ENCODE data around the gene B3GALT5. TPM values are rescaled to one million over a fixed set of nuclear protein-coding genes. Genes with fewer than 3 reads are reported as not detected.
A peak's percentile ranks its signal among the peaks of the same experiment; 100 is the strongest.

Gene B3GALT5
- total RNA-seq, 1 donor from 2014 or later, result under 0.01 TPM

GRCh38 chr21:39602793-39603192 is 9.9 kb upstream of the B3GALT5 start:
- Histone ChIP-seq H3K27ac (ENCODE audit: low read depth, low read length) (no peak overlapping the region), H3K4me3 (ENCODE audit: low read length in 3 of 3) (no peak overlapping the region), H3K36me3 (ENCODE audit: control insufficient read depth in 3 of 3, insufficient read depth in 3 of 3, low read length in 3 of 3) (no peaks in the 10 kb centered on the region), H3K9ac (ENCODE audit: low read depth in 1 of 3, low read length in 3 of 3) (no peak overlapping the region), H3K4me1 (ENCODE audit: control insufficient read depth in 3 of 3, insufficient read depth in 3 of 3, low read length in 3 of 3) (no peaks in the 10 kb centered on the region), H3K27me3 (ENCODE audit: control insufficient read depth in 3 of 3, insufficient read depth in 3 of 3, low read length in 3 of 3) (peaks cover 0 to 7% (median 0%) of the 10 kb centered on the region in 3 donors), H3K9me3 (ENCODE audit: control insufficient read depth in 3 of 3, low read length in 3 of 3) (no peaks in the 10 kb centered on the region)

- Histone ChIP-seq H3K9ac (ENCODE audit: low read depth in 1 of 3, low read length in 3 of 3) (no peak overlapping the region), H3K27ac (ENCODE audit: low read depth, low read length) (no peak overlapping the region), H3K9me3 (ENCODE audit: control insufficient read depth in 3 of 3, low read length in 3 of 3) (no peaks in the 10 kb centered on the region), H3K4me1 (ENCODE audit: control insufficient read depth in 3 of 3, insufficient read depth in 3 of 3, low read length in 3 of 3) (no peaks in the 10 kb centered on the region), H3K36me3 (ENCODE audit: control insufficient read depth in 3 of 3, insufficient read depth in 3 of 3, low read length in 3 of 3) (no peaks in the 10 kb centered on the region), H3K4me3 (ENCODE audit: low read length in 3 of 3) (no peak overlapping the region), H3K27me3 (ENCODE audit: control insufficient read depth in 3 of 3, insufficient read depth in 3 of 3, low read length in 3 of 3) (no peaks in the 10 kb centered on the region)
These were observed 7.8 kb upstream of the B3GALT5 start for GRCh38 chr21:39604951-39605350.

- Histone ChIP-seq H3K36me3 (ENCODE audit: control insufficient read depth in 3 of 3, insufficient read depth in 3 of 3, low read length in 3 of 3) (no peaks in the 10 kb centered on the region), H3K27me3 (ENCODE audit: control insufficient read depth in 3 of 3, insufficient read depth in 3 of 3, low read length in 3 of 3) (peaks cover 24 to 29% (median 27%) of the 10 kb centered on the region in 3 donors)
These were observed 2.0 kb upstream of the B3GALT5 start for GRCh38 chr21:39610703-39611102.

GRCh38 chr21:39611551-39612190 is 1.1 kb upstream of the B3GALT5 start:
- Histone ChIP-seq H3K36me3 (ENCODE audit: control insufficient read depth in 3 of 3, insufficient read depth in 3 of 3, low read length in 3 of 3) (no peaks in the 10 kb centered on the region), H3K9me3 (ENCODE audit: control insufficient read depth in 3 of 3, low read length in 3 of 3) (no peaks in the 10 kb centered on the region), H3K4me1 (ENCODE audit: control insufficient read depth in 3 of 3, insufficient read depth in 3 of 3, low read length in 3 of 3) (peaks cover 0 to 4% (median 3%) of the 10 kb centered on the region in 3 donors), H3K27me3 (ENCODE audit: control insufficient read depth in 3 of 3, insufficient read depth in 3 of 3, low read length in 3 of 3) (peaks cover 24 to 29% (median 27%) of the 10 kb centered on the region in 3 donors), H3K27ac (ENCODE audit: low read depth, low read length) (no peak overlapping the region), H3K9ac (ENCODE audit: low read depth in 1 of 3, low read length in 3 of 3) (no peak overlapping the region), H3K4me3 (ENCODE audit: low read length in 3 of 3) (no peak overlapping the region)

More at GRCh38 chr21:39610703-39611102, 2.0 kb upstream of the B3GALT5 start:
- Histone ChIP-seq H3K9me3 (ENCODE audit: control insufficient read depth in 3 of 3, low read length in 3 of 3) (no peaks in the 10 kb centered on the region), H3K27ac (ENCODE audit: low read depth, low read length) (no peak overlapping the region), H3K9ac (ENCODE audit: low read depth in 1 of 3, low read length in 3 of 3) (no peak overlapping the region), H3K4me3 (ENCODE audit: low read length in 3 of 3) (no peak overlapping the region), H3K4me1 (ENCODE audit: control insufficient read depth in 3 of 3, insufficient read depth in 3 of 3, low read length in 3 of 3) (peaks cover 0 to 4% (median 3%) of the 10 kb centered on the region in 3 donors)

GRCh38 chr21:39613041-39613934 is 548 bp downstream of the B3GALT5 start:
- Histone ChIP-seq H3K4me1 (ENCODE audit: control insufficient read depth in 3 of 3, insufficient read depth in 3 of 3, low read length in 3 of 3) (peaks cover 0 to 4% (median 3%) of the 10 kb centered on the region in 3 donors), H3K27me3 (ENCODE audit: control insufficient read depth in 3 of 3, insufficient read depth in 3 of 3, low read length in 3 of 3) (peaks cover 24 to 29% (median 27%) of the 10 kb centered on the region in 3 donors), H3K9me3 (ENCODE audit: control insufficient read depth in 3 of 3, low read length in 3 of 3) (no peaks in the 10 kb centered on the region), H3K36me3 (ENCODE audit: control insufficient read depth in 3 of 3, insufficient read depth in 3 of 3, low read length in 3 of 3) (no peaks in the 10 kb centered on the region), H3K4me3 (ENCODE audit: low read length in 3 of 3) (peak overlapping the region in 2 of 3 donors; percentile 17 to 53), H3K27ac (ENCODE audit: low read depth, low read length) (no peak overlapping the region), H3K9ac (ENCODE audit: low read depth in 1 of 3, low read length in 3 of 3) (no peak overlapping the region)

GRCh38 chr21:39616211-39616772 is 3.6 kb downstream of the B3GALT5 start:
- no peak overlapping the region for H3K9ac ChIP-seq (ENCODE audit: low read depth in 1 of 3, low read length in 3 of 3)
- peaks cover 24 to 28% (median 27%) of the 10 kb centered on the region in 3 donors for H3K27me3 ChIP-seq (ENCODE audit: control insufficient read depth in 3 of 3, insufficient read depth in 3 of 3, low read length in 3 of 3)
- no peaks in the 10 kb centered on the region for H3K36me3 ChIP-seq (ENCODE audit: control insufficient read depth in 3 of 3, insufficient read depth in 3 of 3, low read length in 3 of 3)
- H3K9me3 ChIP-seq (ENCODE audit: control insufficient read depth in 3 of 3, low read length in 3 of 3), result no peaks in the 10 kb centered on the region
- no peak overlapping the region for H3K4me3 ChIP-seq (ENCODE audit: low read length in 3 of 3)
- H3K27ac ChIP-seq (ENCODE audit: low read depth, low read length), result no peak overlapping the region
- peaks cover 0 to 4% (median 3%) of the 10 kb centered on the region in 3 donors for H3K4me1 ChIP-seq (ENCODE audit: control insufficient read depth in 3 of 3, insufficient read depth in 3 of 3, low read length in 3 of 3)

- H3K4me3 ChIP-seq (ENCODE audit: low read length in 3 of 3), result no peak overlapping the region
- no peak overlapping the region for H3K27ac ChIP-seq (ENCODE audit: low read depth, low read length)
- H3K9ac ChIP-seq (ENCODE audit: low read depth in 1 of 3, low read length in 3 of 3), result no peak overlapping the region
- peaks cover 0 to 3% (median 0%) of the 10 kb centered on the region in 3 donors for H3K9me3 ChIP-seq (ENCODE audit: control insufficient read depth in 3 of 3, low read length in 3 of 3)
- no peaks in the 10 kb centered on the region for H3K4me1 ChIP-seq (ENCODE audit: control insufficient read depth in 3 of 3, insufficient read depth in 3 of 3, low read length in 3 of 3)
- no peaks in the 10 kb centered on the region for H3K36me3 ChIP-seq (ENCODE audit: control insufficient read depth in 3 of 3, insufficient read depth in 3 of 3, low read length in 3 of 3)
- H3K27me3 ChIP-seq (ENCODE audit: control insufficient read depth in 3 of 3, insufficient read depth in 3 of 3, low read length in 3 of 3), result no peaks in the 10 kb centered on the region
These were observed 8.1 kb downstream of the B3GALT5 start for GRCh38 chr21:39620856-39621255.

- peaks cover 0 to 3% (median 0%) of the 10 kb centered on the region in 3 donors for H3K9me3 ChIP-seq (ENCODE audit: control insufficient read depth in 3 of 3, low read length in 3 of 3)
- no peak overlapping the region for H3K27ac ChIP-seq (ENCODE audit: low read depth, low read length)
- H3K9ac ChIP-seq (ENCODE audit: low read depth in 1 of 3, low read length in 3 of 3), result no peak overlapping the region
- H3K4me1 ChIP-seq (ENCODE audit: control insufficient read depth in 3 of 3, insufficient read depth in 3 of 3, low read length in 3 of 3), result no peaks in the 10 kb centered on the region
- no peak overlapping the region for H3K4me3 ChIP-seq (ENCODE audit: low read length in 3 of 3)
- no peaks in the 10 kb centered on the region for H3K27me3 ChIP-seq (ENCODE audit: control insufficient read depth in 3 of 3, insufficient read depth in 3 of 3, low read length in 3 of 3)
- H3K36me3 ChIP-seq (ENCODE audit: control insufficient read depth in 3 of 3, insufficient read depth in 3 of 3, low read length in 3 of 3), result no peaks in the 10 kb centered on the region
These were observed 12.6 kb downstream of the B3GALT5 start for GRCh38 chr21:39625211-39625895.

GRCh38 chr21:39628385-39628784 is 15.6 kb downstream of the B3GALT5 start:
- H3K4me1 ChIP-seq (ENCODE audit: control insufficient read depth in 3 of 3, insufficient read depth in 3 of 3, low read length in 3 of 3), result no peaks in the 10 kb centered on the region
- H3K9me3 ChIP-seq (ENCODE audit: control insufficient read depth in 3 of 3, low read length in 3 of 3), result peaks cover 0 to 2% (median 0%) of the 10 kb centered on the region in 3 donors
- H3K36me3 ChIP-seq (ENCODE audit: control insufficient read depth in 3 of 3, insufficient read depth in 3 of 3, low read length in 3 of 3), result no peaks in the 10 kb centered on the region
- no peaks in the 10 kb centered on the region for H3K27me3 ChIP-seq (ENCODE audit: control insufficient read depth in 3 of 3, insufficient read depth in 3 of 3, low read length in 3 of 3)
- H3K9ac ChIP-seq (ENCODE audit: low read depth in 1 of 3, low read length in 3 of 3), result no peak overlapping the region
- H3K27ac ChIP-seq (ENCODE audit: low read depth, low read length), result no peak overlapping the region
- no peak overlapping the region for H3K4me3 ChIP-seq (ENCODE audit: low read length in 3 of 3)

All from skeletal muscle tissue (tissue), 4 donors.